UCSD-AML1 (cell line): ENCODE results near the gene TRAPPC3.
"Not testable (repeated sequence)": the region's sequence is repeated elsewhere in the genome, so short reads cannot be mapped to it uniquely, and the experiment has no call there.

Experiments
- DNase-seq: peaks from one replicate; lab custom pipeline; 2025; ENCODE audit not compliant: unreplicated experiment; lab: John Stamatoyannopoulos, UW

TRAPPC3 gene

GRCh38 chr1:36149237-36149972 lies at the start of gene TRAPPC3:
TRAPPC3 (minus strand) TSS chr1:36149486; CDS start chr1:36149378, 108 bp downstream.
- peak; percentile 99 for DNase-seq

DNA sequence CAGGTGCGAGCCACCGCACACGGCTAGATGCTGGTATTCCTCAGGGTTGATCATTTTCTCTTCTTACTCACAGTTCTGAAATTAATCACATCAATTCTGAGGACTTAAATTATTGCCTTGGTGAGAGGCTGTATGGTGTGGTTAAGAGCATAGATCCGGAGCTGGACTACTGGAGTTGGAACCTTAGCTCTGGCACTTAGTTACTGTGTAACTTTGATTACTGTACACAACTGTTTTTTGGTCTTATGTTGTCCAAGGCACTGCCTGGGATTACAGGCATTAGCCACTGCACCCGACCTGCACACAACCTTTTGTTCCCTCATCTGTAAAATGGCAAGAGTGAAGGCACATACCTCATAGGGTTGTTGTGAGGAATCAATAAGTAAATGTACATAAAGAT lies 49.4 kb upstream of the TRAPPC3 start:
- no peak for DNase-seq

- DNase-seq: not testable (repeated sequence)
Measured at GRCh38 chr1:36196805-36197204, 47.5 kb upstream of the TRAPPC3 start.

- peak; percentile 76 for DNase-seq
Measured at GRCh38 chr1:36187800-36188593, 38.7 kb upstream of the TRAPPC3 start.

DNA sequence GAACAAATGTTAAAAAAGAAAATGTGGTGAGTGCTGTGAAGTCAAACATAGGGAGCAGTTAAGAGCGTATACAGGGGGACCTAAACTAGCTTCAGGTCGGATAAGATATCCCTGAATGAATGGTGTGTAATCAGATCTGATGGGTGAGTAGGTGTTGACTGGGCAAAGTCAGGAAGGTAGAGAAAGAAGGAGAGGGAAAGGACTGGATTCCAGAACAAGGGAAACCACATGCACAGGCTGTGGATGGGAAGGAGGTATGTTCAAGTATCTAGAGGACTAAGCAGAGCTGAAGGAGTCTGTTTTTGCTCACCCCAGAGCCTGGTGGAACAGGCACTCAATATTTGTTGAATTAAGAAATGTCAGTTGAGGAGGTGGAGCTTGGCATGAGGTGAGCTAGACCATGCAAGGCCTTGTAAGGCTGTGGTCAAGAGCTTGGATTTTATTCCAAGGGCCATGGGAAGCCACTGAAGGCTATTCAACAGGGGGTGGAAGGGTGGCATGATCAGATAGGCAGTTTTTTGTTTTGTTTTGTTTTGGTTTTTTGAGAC lies 34.1 kb upstream of the TRAPPC3 start:
- no peak for DNase-seq

GRCh38 chr1:36182734-36183133 lies 33.4 kb upstream of the TRAPPC3 start:
- no peak for DNase-seq

GRCh38 chr1:36179220-36179600 lies 29.9 kb upstream of the TRAPPC3 start:
- DNase-seq: no peak

GRCh38 chr1:36178471-36179219 lies 29.4 kb upstream of the TRAPPC3 start:
- no peak for DNase-seq

- no peak for DNase-seq
Measured at GRCh38 chr1:36177589-36178431, 28.5 kb upstream of the TRAPPC3 start.

DNA sequence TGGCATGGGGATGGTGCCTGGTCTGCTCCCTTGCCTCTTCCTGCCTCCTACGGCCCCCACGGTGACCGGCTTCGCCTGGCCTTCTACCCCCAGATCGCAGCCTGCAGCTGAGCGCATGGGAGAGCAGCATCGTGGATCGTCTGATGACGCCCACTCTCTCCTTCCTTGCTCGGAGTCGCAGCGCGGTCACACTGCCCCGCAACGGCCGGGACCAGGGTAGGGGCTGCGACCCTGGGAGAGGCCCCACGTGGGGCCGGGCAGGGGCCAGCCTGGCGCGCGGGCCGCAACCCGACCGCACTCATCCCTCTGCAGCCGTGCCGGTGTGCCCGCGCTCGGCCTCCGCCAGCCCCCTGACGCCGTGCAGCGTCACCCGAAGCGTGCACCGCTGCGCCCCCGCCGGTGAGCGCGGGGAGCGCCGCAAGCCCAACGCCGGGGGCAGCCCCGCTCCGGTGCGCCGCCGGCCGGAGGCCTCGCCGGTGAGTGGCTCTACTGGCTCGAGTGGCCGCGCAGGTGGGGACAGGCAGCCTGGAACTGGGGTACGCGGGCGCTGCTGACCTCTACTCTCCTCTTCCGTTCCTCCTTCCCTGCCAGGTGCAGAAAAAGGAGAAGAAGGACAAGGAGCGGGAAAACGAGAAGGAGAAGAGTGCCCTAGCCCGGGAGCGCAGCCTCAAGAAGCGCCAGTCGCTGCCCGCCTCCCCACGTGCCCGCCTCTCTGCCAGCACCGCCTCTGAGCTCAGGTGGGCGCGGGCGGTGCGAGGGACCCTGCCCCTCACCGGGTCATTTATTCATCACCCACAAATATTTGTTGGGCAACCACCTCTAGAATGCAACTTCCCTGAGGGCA lies 27.0 kb upstream of the TRAPPC3 start:
- no peak for DNase-seq

GRCh38 chr1:36175137-36176095 lies 26.1 kb upstream of the TRAPPC3 start:
- no peak for DNase-seq

DNA sequence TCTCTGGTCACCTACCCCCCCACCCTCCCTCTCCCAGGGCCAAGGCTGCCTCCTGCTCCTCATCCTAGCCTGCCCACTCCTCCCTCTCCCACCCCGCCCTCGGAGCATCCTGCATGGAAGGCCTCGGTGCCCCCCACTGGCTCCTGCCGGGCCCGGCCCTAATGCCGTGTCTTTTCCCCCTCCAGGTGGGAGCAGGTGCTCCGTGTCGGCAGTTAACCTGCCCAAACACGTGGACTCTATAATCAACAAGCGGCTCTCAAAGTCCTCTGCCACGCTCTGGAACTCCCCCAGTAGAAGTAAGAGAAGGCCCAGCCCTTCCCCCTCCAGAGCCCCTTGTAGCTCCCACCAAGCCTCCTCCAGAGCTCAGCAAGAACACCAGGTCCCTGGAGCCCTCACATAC lies 25.4 kb upstream of the TRAPPC3 start:
- DNase-seq: no peak

- no peak for DNase-seq
Measured at GRCh38 chr1:36172983-36173382, 23.7 kb upstream of the TRAPPC3 start.

- no peak for DNase-seq
Measured at GRCh38 chr1:36172017-36172747, 22.9 kb upstream of the TRAPPC3 start.

DNA sequence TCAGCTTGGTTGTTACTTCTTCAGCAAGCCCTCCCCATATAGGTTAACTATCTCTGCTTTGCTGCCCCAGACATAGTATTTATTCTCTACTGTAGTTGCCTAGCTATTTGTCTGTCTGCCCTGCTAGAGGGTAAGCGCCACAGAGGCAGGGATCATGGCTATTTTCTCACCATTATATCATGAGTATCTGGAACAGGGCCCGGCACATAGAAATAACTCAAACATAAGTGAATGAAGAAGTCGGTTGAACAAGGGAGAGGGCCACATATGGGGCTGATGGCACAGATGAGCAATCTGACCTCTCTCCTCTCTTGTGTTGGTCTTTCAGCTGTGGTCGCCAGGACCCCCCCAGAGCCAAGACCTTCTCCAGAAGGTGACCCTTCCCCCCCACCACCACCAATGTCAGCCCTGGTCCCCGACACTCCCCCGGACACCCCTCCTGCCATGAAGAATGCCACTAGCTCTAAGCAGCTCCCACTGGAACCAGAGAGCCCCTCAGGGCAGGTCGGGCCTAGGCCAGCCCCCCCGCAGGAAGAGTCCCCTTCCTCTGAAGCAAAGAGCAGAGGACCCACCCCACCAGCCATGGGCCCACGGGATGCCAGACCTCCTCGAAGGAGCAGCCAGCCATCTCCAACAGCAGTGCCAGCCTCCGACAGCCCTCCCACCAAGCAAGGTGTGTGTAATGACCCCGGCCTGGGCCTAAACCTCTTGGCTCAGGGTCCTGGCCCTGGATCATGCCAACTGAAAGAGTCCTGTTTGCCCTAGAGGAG lies 21.5 kb upstream of the TRAPPC3 start:
- no peak for DNase-seq

DNA sequence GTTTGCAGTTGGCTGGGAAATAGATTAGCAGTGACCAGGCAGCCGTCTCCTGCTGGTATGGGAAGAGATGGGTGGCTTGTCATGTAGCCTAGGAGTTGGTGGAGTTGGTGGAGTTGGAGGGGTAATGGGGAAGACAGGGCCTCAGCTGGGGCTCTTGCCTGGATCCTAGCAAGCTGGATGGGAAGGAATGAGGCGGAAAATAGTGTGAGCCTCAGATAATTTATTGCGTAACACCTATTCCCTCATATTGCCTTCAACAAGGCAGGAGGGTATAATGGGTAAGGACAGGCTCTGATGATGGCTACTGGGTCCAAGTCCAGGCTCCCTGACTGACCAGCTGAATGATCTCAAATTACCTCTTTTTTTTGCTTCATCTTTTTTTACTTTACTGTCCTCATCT lies 19.2 kb upstream of the TRAPPC3 start:
- no peak for DNase-seq
